Endothelial cell of umbilical vein (primary cell): Measurements from ENCODE around the gene ATP10A.

Experiments
- EZH2 ChIP-seq: IDR thresholded peaks from 2 replicates; pipeline ENCODE4 v1.6.1; 2012; ENCODE audit warnings: borderline replicate concordance, low read depth, mild to moderate bottlenecking, moderate library complexity, low read length, inconsistent platforms; ENCODE audit not compliant: severe bottlenecking
- FOS ChIP-seq: IDR thresholded peaks from 2 replicates; pipeline ENCODE4 v1.6.1; 2011; ENCODE audit warnings: mild to moderate bottlenecking, low read length, moderate library complexity, borderline replicate concordance; ENCODE audit not compliant: insufficient read depth
- GATA2 ChIP-seq: IDR thresholded peaks from 2 replicates; pipeline ENCODE4 v1.7.0; 2011; ENCODE audit warnings: low read depth, mild to moderate bottlenecking, moderate library complexity, mixed read lengths, low read length; ENCODE audit not compliant: insufficient read length, insufficient read depth
- JUN ChIP-seq: IDR thresholded peaks from 2 replicates; pipeline ENCODE4 v1.6.1; 2011; ENCODE audit warnings: borderline replicate concordance, low read depth; ENCODE audit not compliant: insufficient read length, insufficient read depth
- MYC ChIP-seq: IDR thresholded peaks from one replicate; pipeline ENCODE4 v1.6.1; 2011; ENCODE audit warnings: mild to moderate bottlenecking, low read depth, low read length
- POLR2A ChIP-seq: IDR thresholded peaks from 2 replicates; pipeline ENCODE4 v1.6.1; 2012; ENCODE audit warnings: low read depth, mild to moderate bottlenecking, control low read depth, low read length
- POLR2AphosphoS5 ChIP-seq: IDR thresholded peaks from 2 replicates; pipeline ENCODE4 v1.6.1; 2012; ENCODE audit warnings: low read depth, mild to moderate bottlenecking, control low read depth, low read length, moderate library complexity; ENCODE audit not compliant: insufficient read depth
- TF ChIP-seq, protein P1 (sequence below), 2 donors: IDR thresholded peaks; 1 replicate in 1 of 2; 2 replicates in 1 of 2; pipeline ENCODE4 v1.5.1; 2011; ENCODE audit warnings: low read length in 2 of 2, mild to moderate bottlenecking in 2 of 2, moderate library complexity in 2 of 2, control low read depth in 1 of 2, inconsistent platforms in 1 of 2, low read depth in 1 of 2; ENCODE audit not compliant: insufficient read depth in 1 of 2; ENCODE audit errors: extremely low read depth in 1 of 2
- TF ChIP-seq, protein P2 (sequence below): IDR thresholded peaks from 2 replicates; pipeline ENCODE4 v1.6.1; 2011; ENCODE audit not compliant: insufficient read depth, insufficient read length

DNA sequence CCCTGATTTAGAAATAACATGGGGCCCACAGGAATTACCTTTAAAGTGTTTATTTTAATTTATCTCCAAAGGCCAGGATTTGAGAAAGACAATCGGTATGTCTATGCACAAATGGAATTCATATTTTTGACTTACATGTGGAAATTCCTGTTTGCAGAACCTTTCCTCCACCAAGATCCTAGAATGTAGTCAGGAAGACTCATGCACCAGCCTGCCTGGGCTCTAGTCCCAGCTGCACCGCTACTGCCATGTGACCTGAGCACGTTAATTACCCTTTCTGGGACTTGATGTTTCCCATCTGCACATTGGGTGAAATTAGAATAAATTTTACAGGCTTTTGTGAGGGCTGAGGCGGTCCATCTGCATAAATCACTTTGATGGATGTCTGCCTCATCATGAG is 194.2 kb downstream of the ATP10A start:
- TF ChIP-seq POLR2A (no peak), EZH2 (no peak), POLR2AphosphoS5 (no peak), JUN (no peak), FOS (no peak), MYC (no peak), GATA2 (no peak)
- TF ChIP-seq, protein P1, sequence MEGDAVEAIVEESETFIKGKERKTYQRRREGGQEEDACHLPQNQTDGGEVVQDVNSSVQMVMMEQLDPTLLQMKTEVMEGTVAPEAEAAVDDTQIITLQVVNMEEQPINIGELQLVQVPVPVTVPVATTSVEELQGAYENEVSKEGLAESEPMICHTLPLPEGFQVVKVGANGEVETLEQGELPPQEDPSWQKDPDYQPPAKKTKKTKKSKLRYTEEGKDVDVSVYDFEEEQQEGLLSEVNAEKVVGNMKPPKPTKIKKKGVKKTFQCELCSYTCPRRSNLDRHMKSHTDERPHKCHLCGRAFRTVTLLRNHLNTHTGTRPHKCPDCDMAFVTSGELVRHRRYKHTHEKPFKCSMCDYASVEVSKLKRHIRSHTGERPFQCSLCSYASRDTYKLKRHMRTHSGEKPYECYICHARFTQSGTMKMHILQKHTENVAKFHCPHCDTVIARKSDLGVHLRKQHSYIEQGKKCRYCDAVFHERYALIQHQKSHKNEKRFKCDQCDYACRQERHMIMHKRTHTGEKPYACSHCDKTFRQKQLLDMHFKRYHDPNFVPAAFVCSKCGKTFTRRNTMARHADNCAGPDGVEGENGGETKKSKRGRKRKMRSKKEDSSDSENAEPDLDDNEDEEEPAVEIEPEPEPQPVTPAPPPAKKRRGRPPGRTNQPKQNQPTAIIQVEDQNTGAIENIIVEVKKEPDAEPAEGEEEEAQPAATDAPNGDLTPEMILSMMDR (IDR thresholded peaks at IDR 0.05; ENCODE audit: extremely low read depth in 1 of 2, insufficient read depth in 1 of 2, low read depth in 1 of 2, low read length in 2 of 2): no peak
- TF ChIP-seq, protein P2, sequence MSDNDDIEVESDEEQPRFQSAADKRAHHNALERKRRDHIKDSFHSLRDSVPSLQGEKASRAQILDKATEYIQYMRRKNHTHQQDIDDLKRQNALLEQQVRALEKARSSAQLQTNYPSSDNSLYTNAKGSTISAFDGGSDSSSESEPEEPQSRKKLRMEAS: no peak
